ENCODE results near the gene MGAT4D. TPM values are rescaled to one million over a fixed set of nuclear protein-coding genes. Genes with fewer than 3 reads are reported as not detected.

MGAT4D gene
- total and polyA plus RNA-seq, 4 donors: not detected

- TF ChIP-seq SP1 (IDR thresholded peaks at IDR 0.05) (no peak), HNF4A (conservative IDR thresholded peaks at IDR 0.05) (no peak), NR2F2 (IDR thresholded peaks at IDR 0.05) (no peak), RXRA (IDR thresholded peaks at IDR 0.05) (no peak), MAX (IDR thresholded peaks at IDR 0.05) (no peak)
These were observed 47.7 kb downstream of the MGAT4D start (continued) for GRCh38 chr4:140450352-140450751.

- H3K4me3 ChIP-seq (ENCODE audit: low read depth in 1 of 3, low read length in 3 of 3): no peak overlapping the region
- H3K9ac ChIP-seq (ENCODE audit: low read depth in 1 of 2, low read length in 2 of 2): no peak overlapping the region
- no peaks in the 10 kb centered on the region for H3K9me3 ChIP-seq (ENCODE audit: control insufficient read depth in 4 of 4, low read length in 3 of 4)
- no peaks in the 10 kb centered on the region for H3K27me3 ChIP-seq (ENCODE audit: control insufficient read depth in 4 of 4, insufficient read depth in 4 of 4, low read length in 3 of 4)
- no peak overlapping the region for H3K27ac ChIP-seq (ENCODE audit: low read depth in 1 of 2, low read length in 2 of 2)
- no peaks in the 10 kb centered on the region for H3K36me3 ChIP-seq (ENCODE audit: control insufficient read depth in 4 of 4, insufficient read depth in 3 of 4, low read depth in 1 of 4, low read length in 3 of 4)
- TF ChIP-seq REST (IDR thresholded peaks at IDR 0.05) (no peak), ATF3 (IDR thresholded peaks at IDR 0.05) (no peak), CTCF (IDR thresholded peaks at IDR 0.05; ENCODE audit: low read depth, low read length, missing input control) (no peak), HNF4G (IDR thresholded peaks at IDR 0.05) (no peak), EGR1 (IDR thresholded peaks at IDR 0.05; ENCODE audit: low read depth in 2 of 2) (no peak), FOXA1 (IDR thresholded peaks at IDR 0.05) (no peak), GABPA (IDR thresholded peaks at IDR 0.05 in 1 of 2, conservative IDR thresholded peaks at IDR 0.05 in 1 of 2) (no peak), ZBTB33 (IDR thresholded peaks at IDR 0.05) (no peak), NR2F2 (IDR thresholded peaks at IDR 0.05) (no peak), TAF1 (conservative IDR thresholded peaks at IDR 0.05) (no peak), HNF4A (conservative IDR thresholded peaks at IDR 0.05) (no peak), RAD21 (IDR thresholded peaks at IDR 0.05) (no peak), YY1 (IDR thresholded peaks at IDR 0.05) (no peak), RXRA (IDR thresholded peaks at IDR 0.05) (no peak), SP1 (IDR thresholded peaks at IDR 0.05) (no peak), MAX (IDR thresholded peaks at IDR 0.05) (no peak), FOXA2 (IDR thresholded peaks at IDR 0.05) (no peak), JUND (IDR thresholded peaks at IDR 0.05) (no peak)
- DNase-seq (ENCODE audit: low spot score): no peak
- H3K4me1 ChIP-seq (ENCODE audit: control insufficient read depth in 4 of 4, insufficient read depth in 4 of 4, low read length in 3 of 4): no peaks in the 10 kb centered on the region
- 60% methylated on average over 2 of the region's 2 CpGs for WGBS
These were observed 49.3 kb downstream of the MGAT4D start for GRCh38 chr4:140448830-140449229.
